Endodermal cell (in vitro differentiated cells): ENCODE results near the gene TMEM120B. TPM values are rescaled to one million over a fixed set of nuclear protein-coding genes. Genes with fewer than 3 reads are reported as not detected.

Experiments used
- DNase-seq: peaks from one replicate; pipeline ENCODE4 v3.0.0-alpha.2; 2017
- H3K27ac ChIP-seq: 2 replicates; pipeline ENCODE4 v1.5.1; 2013; ENCODE audit warnings: mild to moderate bottlenecking, low read depth, low read length, moderate library complexity
- H3K27me3 ChIP-seq: 2 replicates; pipeline ENCODE4 v1.6.1; 2013; ENCODE audit warnings: mild to moderate bottlenecking, low read length, moderate library complexity; ENCODE audit not compliant: insufficient read depth, control insufficient read depth, poor library complexity, severe bottlenecking
- H3K36me3 ChIP-seq: 2 replicates; pipeline ENCODE4 v1.7.0; 2013; ENCODE audit warnings: mild to moderate bottlenecking, low read length, moderate library complexity; ENCODE audit not compliant: control insufficient read depth, insufficient read depth
- H3K4me1 ChIP-seq: one replicate; pipeline ENCODE4 v1.7.0; 2013; ENCODE audit warnings: low read length; ENCODE audit not compliant: control insufficient read depth, insufficient read depth
- H3K4me3 ChIP-seq: 2 replicates; pipeline ENCODE4 v1.5.1; 2013; ENCODE audit warnings: mild to moderate bottlenecking, low read length, moderate library complexity
- H3K9ac ChIP-seq: 2 replicates; pipeline ENCODE4 v1.6.1; 2013; ENCODE audit warnings: mild to moderate bottlenecking, low read length, moderate library complexity; ENCODE audit not compliant: poor library complexity, severe bottlenecking; ENCODE audit errors: extremely low read depth
- H3K9me3 ChIP-seq: 2 replicates; pipeline ENCODE4 v1.6.1; 2013; ENCODE audit warnings: mild to moderate bottlenecking, low read length, moderate library complexity; ENCODE audit not compliant: control insufficient read depth
- H3K27ac Mint-ChIP-seq: 2 replicates; pipeline ENCODE4 v1.8.0; 2020; ENCODE audit warnings: mixed read lengths
- H3K27me3 Mint-ChIP-seq: 2 replicates; pipeline ENCODE4 v1.8.0; 2021; ENCODE audit warnings: mild to moderate bottlenecking, mixed read lengths; ENCODE audit not compliant: insufficient read depth
- H3K36me3 Mint-ChIP-seq: 2 replicates; pipeline ENCODE4 v1.8.0; 2020; ENCODE audit warnings: low read depth, mixed read lengths
- H3K4me1 Mint-ChIP-seq: 2 replicates; pipeline ENCODE4 v1.8.0; 2020; ENCODE audit warnings: mixed read lengths
- H3K4me3 Mint-ChIP-seq: 2 replicates; pipeline ENCODE4 v1.8.0; 2020; ENCODE audit warnings: mild to moderate bottlenecking, moderate library complexity, mixed read lengths
- H3K9me3 Mint-ChIP-seq: 2 replicates; pipeline ENCODE4 v1.8.0; 2020; ENCODE audit warnings: mild to moderate bottlenecking, mixed read lengths
- WGBS, 2 experiments: methylation state at CpG; one replicate each; pipeline versions ENCODE4 v1.1.5 to v1.1.7; 2013; ENCODE audit warnings: missing lambda C conversion rate in 2 of 2, mixed read lengths in 1 of 2; ENCODE audit not compliant: insufficient coverage in 1 of 2, insufficient read length in 1 of 2; 5-methylcytosine and 5-hydroxymethylcytosine counted together
- total RNA-seq, 2 donors: library from RNA; stranded (reverse); fragmentation: NEBNext Ultra II Directional in 1 of 2; extraction: Animal tissue kit (Norgen Biotek cat#: 25700) in 1 of 2; gene quantifications; 2 replicates in 1 of 2; 3 replicates in 1 of 2; pipeline ENCODE4 v1.2.1, GENCODE V29; 2021
- TF ChIP-seq, protein P1 (sequence below): fragments of 200-600 bp; sonication (generic); conservative IDR thresholded peaks from 2 replicates; pipeline ENCODE4 v1.5.0; 2021; ENCODE audit warnings: antibody characterized with exemption, mild to moderate bottlenecking

Gene TMEM120B
- total RNA-seq, 2 donors from 2014 or later: 21.8 to 25.3 TPM

DNA sequence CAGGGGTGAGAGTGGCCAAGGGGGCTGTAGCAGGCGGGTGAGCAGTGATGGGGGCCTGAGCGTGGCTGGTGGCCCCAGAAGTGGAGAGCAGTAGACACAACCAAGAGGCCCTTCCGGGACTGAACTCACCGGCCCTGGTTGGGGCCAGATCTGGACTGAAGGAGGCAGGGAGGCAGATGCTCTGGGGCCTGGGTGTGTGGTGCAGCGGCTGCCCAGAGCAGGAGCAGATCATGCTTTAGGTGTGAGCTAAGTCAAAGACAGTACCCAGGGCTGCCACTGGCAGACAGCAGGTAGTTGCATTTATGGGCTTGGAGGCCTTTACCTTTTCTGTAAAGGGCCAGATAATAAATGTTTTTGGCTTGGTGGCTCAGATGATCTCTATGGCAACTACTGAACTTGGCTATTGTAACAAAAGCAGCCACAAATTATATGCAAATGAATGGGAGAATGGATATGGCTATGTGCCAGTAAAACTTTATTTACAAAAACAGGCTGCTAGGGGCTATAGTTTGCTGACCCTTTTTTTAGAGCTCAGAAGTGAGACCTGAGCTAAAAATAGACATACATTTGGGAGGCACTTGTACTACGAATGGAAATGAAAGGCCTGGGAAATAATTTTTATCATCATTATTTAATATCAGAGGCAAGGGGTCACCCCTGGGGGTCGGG, 116.8 kb downstream of the TMEM120B start:
- Histone ChIP-seq H3K9ac (no peak overlapping the region), H3K36me3 (peaks cover 66% of the 10 kb centered on the region), H3K27me3 (no peaks in the 10 kb centered on the region), H3K27ac (no peak overlapping the region), H3K4me3 (no peak overlapping the region), H3K9me3 (no peaks in the 10 kb centered on the region), H3K4me1 (no peaks in the 10 kb centered on the region)
- no peak for DNase-seq
- Mint-ChIP-seq H3K9me3 (no peaks in the 10 kb centered on the region), H3K4me3 (no peak overlapping the region), H3K27ac (no peak overlapping the region), H3K36me3 (peaks cover 69% of the 10 kb centered on the region), H3K27me3 (peaks cover 1% of the 10 kb centered on the region), H3K4me1 (no peaks in the 10 kb centered on the region)
- TF ChIP-seq, protein P1, sequence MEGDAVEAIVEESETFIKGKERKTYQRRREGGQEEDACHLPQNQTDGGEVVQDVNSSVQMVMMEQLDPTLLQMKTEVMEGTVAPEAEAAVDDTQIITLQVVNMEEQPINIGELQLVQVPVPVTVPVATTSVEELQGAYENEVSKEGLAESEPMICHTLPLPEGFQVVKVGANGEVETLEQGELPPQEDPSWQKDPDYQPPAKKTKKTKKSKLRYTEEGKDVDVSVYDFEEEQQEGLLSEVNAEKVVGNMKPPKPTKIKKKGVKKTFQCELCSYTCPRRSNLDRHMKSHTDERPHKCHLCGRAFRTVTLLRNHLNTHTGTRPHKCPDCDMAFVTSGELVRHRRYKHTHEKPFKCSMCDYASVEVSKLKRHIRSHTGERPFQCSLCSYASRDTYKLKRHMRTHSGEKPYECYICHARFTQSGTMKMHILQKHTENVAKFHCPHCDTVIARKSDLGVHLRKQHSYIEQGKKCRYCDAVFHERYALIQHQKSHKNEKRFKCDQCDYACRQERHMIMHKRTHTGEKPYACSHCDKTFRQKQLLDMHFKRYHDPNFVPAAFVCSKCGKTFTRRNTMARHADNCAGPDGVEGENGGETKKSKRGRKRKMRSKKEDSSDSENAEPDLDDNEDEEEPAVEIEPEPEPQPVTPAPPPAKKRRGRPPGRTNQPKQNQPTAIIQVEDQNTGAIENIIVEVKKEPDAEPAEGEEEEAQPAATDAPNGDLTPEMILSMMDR: no peak
- WGBS, 2 experiments: 93 to 100% methylated on average over 2 to 6 of the region's 7 CpGs

DNA sequence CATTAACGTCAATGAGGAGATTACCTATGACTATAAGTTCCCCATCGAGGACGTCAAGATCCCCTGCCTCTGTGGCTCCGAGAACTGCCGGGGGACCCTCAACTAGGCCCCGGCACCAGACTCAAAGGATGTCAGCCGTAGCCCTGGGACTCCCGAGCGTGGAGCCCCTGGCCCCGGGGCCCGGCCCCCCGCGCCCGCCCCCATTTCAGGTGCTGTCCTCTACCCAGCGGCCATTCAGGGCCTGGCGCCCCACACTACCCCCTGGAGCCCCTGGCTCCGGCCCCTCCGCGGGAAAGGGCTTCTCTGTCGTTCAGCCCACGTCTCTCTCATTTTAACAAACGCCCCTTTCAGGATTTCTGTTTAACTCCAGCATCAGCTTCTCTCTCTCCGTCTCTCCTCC, 117.6 kb downstream of the TMEM120B start:
- peaks cover 1% of the 10 kb centered on the region for H3K27me3 Mint-ChIP-seq
- no peak overlapping the region for H3K9ac ChIP-seq
- TF ChIP-seq, protein P1: no peak
- H3K4me3 ChIP-seq: no peak overlapping the region
- H3K4me1 Mint-ChIP-seq: no peaks in the 10 kb centered on the region
- H3K9me3 ChIP-seq: no peaks in the 10 kb centered on the region
- no peak overlapping the region for H3K4me3 Mint-ChIP-seq
- H3K27ac Mint-ChIP-seq: no peak overlapping the region
- WGBS, 2 experiments: 95 to 96% methylated on average over 17 to 23 of the region's 23 CpGs
- no peak for DNase-seq
- no peaks in the 10 kb centered on the region for H3K4me1 ChIP-seq
- no peak overlapping the region for H3K27ac ChIP-seq
- peaks cover 62% of the 10 kb centered on the region for H3K36me3 Mint-ChIP-seq
- no peaks in the 10 kb centered on the region for H3K27me3 ChIP-seq
- no peaks in the 10 kb centered on the region for H3K9me3 Mint-ChIP-seq
- peaks cover 59% of the 10 kb centered on the region for H3K36me3 ChIP-seq

DNA sequence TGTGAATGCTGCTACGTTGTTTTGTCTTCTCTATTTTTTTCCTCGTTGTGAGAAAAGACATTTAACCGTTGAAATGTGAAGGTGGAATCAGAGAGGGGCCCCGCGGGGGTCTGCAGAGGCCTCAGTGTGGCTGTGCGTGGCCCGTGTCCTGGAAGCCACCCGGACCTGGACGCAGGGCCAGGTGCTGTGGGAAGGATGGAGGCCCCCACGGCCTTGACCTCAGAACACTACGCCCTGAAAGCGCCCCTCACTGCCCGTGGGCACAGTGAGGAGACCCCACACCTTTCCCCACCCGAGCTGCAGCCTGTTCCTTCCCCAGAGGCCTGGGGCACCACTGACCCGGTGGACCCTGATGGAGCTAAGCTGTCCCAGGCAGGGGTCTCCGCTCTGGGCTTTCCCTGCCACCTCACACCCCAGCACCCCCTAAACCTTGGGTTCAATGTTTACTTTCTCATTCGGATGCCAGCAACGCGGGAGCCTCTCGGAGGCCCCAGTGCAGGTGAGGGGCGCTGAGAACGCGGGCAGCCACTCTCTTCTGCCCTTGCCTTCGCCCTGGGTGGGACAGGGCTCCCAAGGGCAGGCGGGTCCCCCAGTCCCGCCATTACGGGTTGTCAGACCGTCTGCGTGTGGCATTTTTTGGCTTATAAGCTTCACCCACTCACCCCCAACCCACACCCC, 118.2 kb downstream of the TMEM120B start:
- H3K27ac ChIP-seq: no peak overlapping the region
- H3K9me3 ChIP-seq: no peaks in the 10 kb centered on the region
- no peak overlapping the region for H3K27ac Mint-ChIP-seq
- H3K4me1 ChIP-seq: no peaks in the 10 kb centered on the region
- H3K36me3 ChIP-seq: peaks cover 53% of the 10 kb centered on the region
- no peaks in the 10 kb centered on the region for H3K27me3 ChIP-seq
- H3K4me3 ChIP-seq: no peak overlapping the region
- peaks cover 59% of the 10 kb centered on the region for H3K36me3 Mint-ChIP-seq
- H3K4me3 Mint-ChIP-seq: no peak overlapping the region
- DNase-seq: no peak
- no peaks in the 10 kb centered on the region for H3K9me3 Mint-ChIP-seq
- peaks cover 1% of the 10 kb centered on the region for H3K27me3 Mint-ChIP-seq
- H3K4me1 Mint-ChIP-seq: no peaks in the 10 kb centered on the region
- no peak overlapping the region for H3K9ac ChIP-seq
- 93 to 96% methylated on average over 14 to 29 of the region's 29 CpGs for WGBS, 2 experiments
- TF ChIP-seq, protein P1: no peak

Other genes with a start within 250 kb of the TMEM120B start
- gene KDM2B, start 131.7 kb upstream of the TMEM120B start, total RNA-seq: 100 to 1,000 TPM; 103 to 125 TPM
- 10 to 100 TPM; 35.3 to 39.2 TPM for gene ORAI1, start 86.2 kb upstream of the TMEM120B start, total RNA-seq
- gene MORN3, start 43.1 kb upstream of the TMEM120B start, total RNA-seq: 1 to 10 TPM; 1.4 to 1.6 TPM
- 10 to 100 TPM; 31.0 to 35.6 TPM for gene RHOF, start 80.9 kb downstream of the TMEM120B start, total RNA-seq
- gene SETD1B, start 91.3 kb downstream of the TMEM120B start, total RNA-seq: 10 to 100 TPM; 30.7 to 32.6 TPM
- gene HPD, start 146.1 kb downstream of the TMEM120B start, total RNA-seq: under 1 TPM; 0.55 to 0.71 TPM
- 10 to 100 TPM; 41.4 to 50.9 TPM for gene PSMD9, start 176.0 kb downstream of the TMEM120B start, total RNA-seq
- gene CFAP251, start 205.8 kb downstream of the TMEM120B start, total RNA-seq: 10 to 100 TPM in 1 of 2 donors, 1 to 10 TPM in 1; 3.4 to 11.2 TPM